D721Med (cell line): ENCODE results near the gene BAIAP2.

Experiments
- DNase-seq: peaks from one replicate; pipeline ENCODE4 v3.0.0; 2011; ENCODE audit warnings: low spot score; ENCODE audit not compliant: insufficient read length
- FAIRE-seq: peaks from 2 replicates; lab custom pipeline; 2011; peaks lifted over from hg19 to GRCh38; lab: Jason Lieb, UNC
- CTCF ChIP-seq: IDR thresholded peaks from 2 replicates; pipeline ENCODE4 v1.5.1; 2012; ENCODE audit warnings: mild to moderate bottlenecking, control low read depth; ENCODE audit not compliant: insufficient read depth; ENCODE audit errors: missing control alignments

BAIAP2 gene

DNA sequence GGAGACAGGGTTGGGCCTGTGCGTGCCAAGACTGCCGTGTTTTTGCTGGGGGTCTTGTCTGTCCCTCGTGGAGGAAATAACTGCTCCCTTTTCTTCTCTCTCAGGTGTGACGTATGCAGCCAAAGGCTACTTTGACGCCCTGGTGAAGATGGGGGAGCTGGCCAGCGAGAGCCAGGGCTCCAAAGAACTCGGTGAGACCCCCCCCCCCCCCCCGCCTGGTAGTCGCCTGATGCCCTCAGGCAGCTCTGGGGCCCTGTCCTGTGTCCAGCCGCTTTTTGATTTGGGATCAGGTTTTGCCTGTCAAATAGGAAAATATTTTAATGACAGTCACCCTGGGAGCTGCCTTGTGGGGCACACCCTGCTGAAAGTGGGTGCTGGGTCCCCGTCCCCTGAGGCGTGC is 22.8 kb downstream of the BAIAP2 start:
- no peak for DNase-seq
- TF ChIP-seq CTCF, result no peak
- no peak for FAIRE-seq

DNA sequence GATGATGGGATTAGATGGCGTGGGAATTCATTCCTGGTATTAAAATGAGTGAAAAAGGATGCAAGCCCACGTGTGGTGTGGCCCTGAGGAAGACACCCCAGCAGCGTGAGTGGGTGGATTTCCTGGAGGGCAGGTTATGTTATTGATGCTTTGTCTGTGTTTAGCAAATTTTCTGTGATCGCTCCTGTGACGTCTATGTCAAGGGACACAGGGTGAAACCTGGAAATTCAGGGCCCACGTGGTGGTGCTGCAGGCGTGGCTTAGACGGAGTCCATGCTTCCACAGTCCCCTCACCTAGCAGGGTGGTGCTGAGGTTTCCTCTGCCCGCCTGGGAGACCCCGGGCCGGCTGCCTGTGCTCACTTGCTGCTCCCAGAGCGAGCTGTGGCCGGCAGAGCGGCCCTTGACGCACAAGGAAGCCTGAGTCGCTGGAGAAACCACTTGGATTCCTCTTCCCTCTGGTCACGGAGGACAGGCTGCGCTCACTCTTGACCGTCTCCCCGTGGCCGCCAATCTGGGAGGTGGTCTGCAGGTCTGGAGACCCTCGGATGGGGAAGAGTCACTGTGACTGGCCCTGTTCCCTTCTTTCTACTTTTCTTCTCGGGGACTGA is 23.4 kb downstream of the BAIAP2 start:
- FAIRE-seq (no peak), DNase-seq (no peak)
- TF ChIP-seq CTCF, result no peak

DNA sequence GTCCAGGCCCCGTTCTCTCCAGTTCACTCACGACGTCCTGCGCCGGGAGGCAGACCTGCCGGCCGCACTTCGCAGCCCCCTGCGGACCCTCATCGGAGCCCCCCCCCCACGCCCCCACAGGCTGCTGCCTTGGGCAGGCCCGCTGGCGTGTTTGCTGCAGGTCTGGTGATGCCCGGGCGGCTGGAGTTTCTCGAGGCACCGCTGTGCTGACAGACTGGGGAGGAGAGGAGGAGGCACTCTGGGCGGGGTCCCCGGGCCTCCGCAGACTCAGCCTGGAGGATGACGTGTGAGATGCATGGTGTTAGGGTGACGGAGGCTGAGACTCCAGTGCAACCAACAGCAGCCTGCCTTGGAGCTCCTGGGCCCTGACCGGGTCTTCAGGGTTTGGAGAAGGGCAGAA is 24.1 kb downstream of the BAIAP2 start:
- DNase-seq, result no peak
- no peak for FAIRE-seq
- TF ChIP-seq CTCF, result no peak

GRCh38 chr17:81060416-81060815 is 25.5 kb downstream of the BAIAP2 start:
- FAIRE-seq, result no peak
- no peak for DNase-seq
- no peak for TF ChIP-seq CTCF

DNA sequence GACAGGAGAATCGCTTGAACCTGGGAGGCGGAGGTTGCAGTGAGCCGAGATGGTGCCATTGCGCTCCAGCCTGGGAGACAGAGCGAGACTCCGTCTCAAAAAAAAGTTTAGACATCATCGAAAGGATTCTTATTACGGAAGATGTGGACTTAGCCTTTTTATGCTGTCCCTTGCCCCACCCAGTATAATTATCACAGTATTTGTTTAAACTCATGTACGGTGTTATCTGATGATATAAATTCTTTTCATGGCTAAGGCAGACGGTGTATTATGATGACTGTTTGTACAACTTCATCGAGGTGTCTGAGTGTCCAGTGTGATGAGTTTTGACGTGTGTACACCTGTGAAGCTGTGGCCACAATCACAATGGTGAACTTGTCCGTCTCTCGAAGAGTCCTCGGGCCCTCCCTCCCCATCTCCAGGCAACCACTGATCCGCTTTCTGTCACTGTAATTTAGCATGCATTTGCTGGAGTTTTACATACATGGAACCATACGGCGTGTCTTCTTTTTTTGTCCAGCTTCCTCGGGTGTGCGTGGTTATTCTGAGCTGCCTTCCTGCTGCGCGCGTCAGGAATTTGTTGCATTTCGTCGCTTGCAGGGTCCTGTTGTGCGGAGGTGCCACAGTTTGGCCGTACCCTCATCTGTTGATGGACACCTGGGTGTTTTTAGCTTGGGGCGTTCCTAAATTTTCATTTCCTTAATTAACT is 26.2 kb downstream of the BAIAP2 start:
- DNase-seq (no peak), FAIRE-seq (no peak)
- no peak for TF ChIP-seq CTCF

DNA sequence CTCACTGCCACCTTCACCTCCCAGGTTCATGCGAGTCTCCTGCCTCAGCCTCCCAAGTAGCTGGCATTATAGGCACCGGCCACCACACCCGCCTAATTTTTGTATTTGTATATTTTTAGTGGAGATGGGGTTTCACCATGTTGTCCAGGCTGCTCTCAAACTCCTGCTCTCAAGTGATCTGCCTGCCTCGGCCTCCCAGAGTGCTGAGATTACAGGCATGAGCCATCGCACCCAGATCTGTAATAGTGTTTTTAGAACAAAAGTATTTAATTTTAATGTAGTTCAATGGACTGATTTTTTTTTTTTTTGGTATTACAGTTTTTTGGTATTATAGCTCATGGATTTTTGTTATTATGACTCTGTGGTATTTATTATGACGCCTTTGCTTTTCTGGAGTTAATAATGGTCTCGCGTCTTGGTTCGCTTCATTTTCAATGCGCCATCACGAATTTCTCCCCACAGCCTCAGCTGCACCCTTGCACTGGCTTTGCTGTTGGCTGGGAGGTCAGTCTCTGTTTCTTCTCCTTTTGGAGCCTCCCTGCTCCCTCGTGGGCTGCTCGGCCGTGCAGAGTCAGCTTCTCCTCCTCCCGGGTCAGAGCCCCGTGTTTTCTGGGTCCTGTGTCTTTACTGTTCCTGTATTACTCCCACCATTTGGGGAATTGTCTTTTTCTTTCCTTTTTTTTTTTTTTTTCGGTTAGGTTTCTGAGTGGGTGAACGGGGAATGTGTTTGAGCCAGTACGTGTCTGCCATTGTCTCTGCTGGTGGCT is 27.2 kb downstream of the BAIAP2 start:
- FAIRE-seq, result no peak
- TF ChIP-seq CTCF, result no peak
- no peak for DNase-seq
